K562 (cell line): Measurements from ENCODE around the gene EIPR1. TPM values are rescaled to one million over a fixed set of nuclear protein-coding genes. Genes with fewer than 3 reads are reported as not detected.

Experiments
- ATAC-seq: fragments of 200-7000 bp; cut with Tn5 transposase; 3 replicates; pipeline ENCODE4 v1.9.1; 2020; ENCODE audit warnings: moderate library complexity
- BruUV-seq: library from RNA; stranded (reverse); fragments of 400-500 nt; replicated peaks from 2 replicates; lab custom pipeline; 2021; lab: Mats Ljungman, UMichigan
- CTCF ChIA-PET: fragments of 300-600 bp; formaldehyde crosslinking; extraction: SDS; loops from one replicate; lab custom pipeline; 2021; ENCODE audit warnings: low intra/inter-chr PET ratio; lab: Yijun Ruan, JAX
- POLR2A ChIA-PET: fragments of 300-600, 350-650 bp; sonication (Branson Sonifier 250); formaldehyde crosslinking; extraction: SDS; loops from one replicate; lab custom pipeline; 2021; ENCODE audit warnings: antibody characterized with exemption, inconsistent platforms; lab: Yijun Ruan, JAX
- DNase-seq, 4 experiments: peaks; one replicate each; pipeline versions ENCODE4 v3.0.0 to v3.0.0-alpha.2; 2011 to 2018; ENCODE audit warnings: low spot score in 3 of 4, mixed read lengths in 3 of 4; ENCODE audit errors: extremely low read depth in 1 of 4
- FAIRE-seq: peaks from 2 replicates; lab custom pipeline; 2011; peaks lifted over from hg19 to GRCh38; lab: Jason Lieb, UNC
- H2AFZ ChIP-seq: 2 replicates; pipeline ENCODE4 v1.6.0; 2011; ENCODE audit warnings: low read depth, low read length, control low read depth, inconsistent platforms
- H3K27ac ChIP-seq: fragments of 200-600 bp; 3 replicates; pipeline ENCODE4 v1.8.0; 2011; ENCODE audit warnings: low read depth, mild to moderate bottlenecking, control low read depth, inconsistent platforms, low read length, moderate library complexity, mixed read lengths; ENCODE audit errors: extremely low read depth
- H3K27me3 ChIP-seq, 2 experiments: fragments of 300-600 bp in 1 of 2; 2 replicates in 1 of 2; 3 replicates in 1 of 2; pipeline versions ENCODE4 v1.6.0 to v1.8.0; 2011; ENCODE audit warnings: inconsistent platforms in 2 of 2, low read length in 2 of 2, mild to moderate bottlenecking in 1 of 2, mixed read lengths in 1 of 2, moderate library complexity in 1 of 2; ENCODE audit not compliant: control insufficient read depth in 2 of 2, insufficient read depth in 2 of 2
- H3K36me3 ChIP-seq: fragments of 300-600 bp; 3 replicates; pipeline ENCODE4 v1.8.0; 2011; ENCODE audit warnings: mild to moderate bottlenecking, low read length, inconsistent platforms; ENCODE audit not compliant: control insufficient read depth, insufficient read depth
- H3K4me1 ChIP-seq, 2 experiments: fragments of 200-600 bp in 1 of 2; replicated peaks in 1 of 2; 2 replicates in 1 of 2; 3 replicates in 1 of 2; pipeline versions ENCODE4 v1.5.1 to v1.8.0; 2011; ENCODE audit warnings: inconsistent platforms in 2 of 2, low read length in 2 of 2, mild to moderate bottlenecking in 1 of 2, mixed read lengths in 1 of 2, moderate library complexity in 1 of 2; ENCODE audit not compliant: control insufficient read depth in 2 of 2, insufficient read depth in 2 of 2
- H3K4me2 ChIP-seq: 2 replicates; pipeline ENCODE4 v1.6.1; 2011; ENCODE audit warnings: low read length, control low read depth, inconsistent platforms, mixed read lengths; ENCODE audit not compliant: insufficient read depth
- H3K4me3 ChIP-seq: fragments of 200-600 bp; sonication (generic), shearing (Covaris generic); 2 replicates; pipeline ENCODE4 v1.5.1; 2016; ENCODE audit warnings: control low read depth, inconsistent platforms
- H3K79me2 ChIP-seq: fragments of 200-600 bp; 3 replicates; pipeline ENCODE4 v1.8.0; 2011; ENCODE audit warnings: low read length, inconsistent platforms; ENCODE audit not compliant: control insufficient read depth, insufficient read depth
- H3K9ac ChIP-seq, 2 experiments: 2 replicates each; pipeline versions ENCODE4 v1.6.0 to v1.6.1; 2011; ENCODE audit warnings: low read depth in 2 of 2, low read length in 2 of 2, control low read depth in 1 of 2, inconsistent platforms in 1 of 2, mild to moderate bottlenecking in 1 of 2, mixed read lengths in 1 of 2; ENCODE audit not compliant: insufficient read depth in 1 of 2
- H3K9me1 ChIP-seq: one replicate; pipeline ENCODE4 v1.6.0; 2011; ENCODE audit warnings: inconsistent platforms, mild to moderate bottlenecking, low read length, moderate library complexity; ENCODE audit not compliant: control insufficient read depth, insufficient read depth
- H3K9me3 ChIP-seq: replicated peaks from 2 replicates; pipeline ENCODE4 v1.5.1; 2011; ENCODE audit warnings: low read depth, low read length, inconsistent platforms; ENCODE audit not compliant: control insufficient read depth, insufficient read depth
- H4K20me1 ChIP-seq: replicated peaks from 2 replicates; pipeline ENCODE4 v1.6.1; 2011; ENCODE audit warnings: low read length, inconsistent platforms, mixed read lengths; ENCODE audit not compliant: control insufficient read depth, insufficient read depth
- CXXC5 ChIP-seq: fragments of 250-450 bp; sonication (Bioruptor Pico); IDR thresholded peaks from 2 replicates; pipeline ENCODE4 v1.8.0; 2022; ENCODE audit warnings: inconsistent platforms, mild to moderate bottlenecking, moderate library complexity
- DIDO1 ChIP-seq: fragments of 450-650 bp; IDR thresholded peaks from 2 replicates; pipeline ENCODE4 v1.6.1; 2016; ENCODE audit warnings: low read depth, missing biosample characterization, missing genetic modification characterization
- ETV1 ChIP-seq: fragments of 450-650 bp; conservative IDR thresholded peaks from 2 replicates; pipeline ENCODE4 v1.6.1; 2016; ENCODE audit warnings: missing genetic modification characterization, control low read depth, low read depth, missing compliant biosample characterization
- HMG20A ChIP-seq: fragments of 450-650 bp; formaldehyde crosslinking; conservative IDR thresholded peaks from 2 replicates; pipeline ENCODE4 v1.4.0; 2020; ENCODE audit warnings: mild to moderate bottlenecking, mixed read lengths
- LEF1 ChIP-seq: fragments of 450-650 bp; IDR thresholded peaks from 2 replicates; pipeline ENCODE4 v1.6.1; 2016; ENCODE audit warnings: mild to moderate bottlenecking
- MXI1 ChIP-seq: IDR thresholded peaks from 2 replicates; pipeline ENCODE4 v1.6.1; 2011; ENCODE audit warnings: low read depth, mild to moderate bottlenecking, improper control_type of control experiment, low read length
- MYBL2 ChIP-seq, 2 experiments: fragments of 450-650 bp in 1 of 2; sonication (generic) in 1 of 2; formaldehyde crosslinking in 1 of 2; IDR thresholded peaks; 2 replicates each; pipeline versions ENCODE4 v1.6.1 to v1.8.1; 2017 to 2022; ENCODE audit warnings: borderline replicate concordance in 1 of 2, inconsistent platforms in 1 of 2, low read depth in 1 of 2, mild to moderate bottlenecking in 1 of 2, missing genetic modification reagents in 1 of 2, moderate library complexity in 1 of 2
- NCOA6 ChIP-seq: fragments of 450-650 bp; IDR thresholded peaks from 2 replicates; pipeline ENCODE4 v1.6.1; 2017; ENCODE audit warnings: mild to moderate bottlenecking
- NELFE ChIP-seq: IDR thresholded peaks from 2 replicates; pipeline ENCODE4 v1.6.1; 2011; ENCODE audit warnings: mild to moderate bottlenecking; ENCODE audit not compliant: insufficient read depth, insufficient read length
- SRF ChIP-seq, 2 experiments: fragments of 250-450, 450-650 bp in 1 of 2; sonication (Bioruptor Pico) in 1 of 2; sonication (generic) in 1 of 2; formaldehyde crosslinking; IDR thresholded peaks; 2 replicates each; pipeline versions ENCODE4 v1.5.0 to v1.5.1; 2020 to 2022; ENCODE audit warnings: mild to moderate bottlenecking in 1 of 2, missing genetic modification reagents in 1 of 2
- TAF7 ChIP-seq: fragments of 450-650 bp; IDR thresholded peaks from 2 replicates; pipeline ENCODE4 v1.6.1; 2016; ENCODE audit warnings: missing genetic modification characterization, missing compliant biosample characterization
- ZNF12 ChIP-seq: sonication (generic); formaldehyde crosslinking; IDR thresholded peaks from 2 replicates; pipeline ENCODE4 v1.4.0; 2020; ENCODE audit warnings: mild to moderate bottlenecking, missing genetic modification reagents
- WGBS: fragments of 100-300 bp; shearing (Covaris generic); methylation state at CpG from one replicate; pipeline ENCODE4 v1.1.6; 2016; ENCODE audit warnings: low coverage, mixed read lengths; ENCODE audit not compliant: insufficient coverage; ENCODE audit errors: missing lambda C conversion rate; 5-methylcytosine and 5-hydroxymethylcytosine counted together
- in situ Hi-C: fragments of 300-500 bp; cut with MboI; formaldehyde crosslinking; loops from 4 replicates; pipeline ENCODE4 v1.15.0; 2018; ENCODE audit warnings: inconsistent platforms, mixed read lengths
- intact Hi-C: fragments of 100-400 bp; cut with micrococcal nuclease; formaldehyde crosslinking; loops from 2 replicates; pipeline ENCODE4 v1.14.2; 2022
- polyA plus RNA-seq, 8 experiments: library from polyadenylated mRNA; depleted of rRNA in 4 of 8; stranded (reverse) in 5 of 8; unstranded in 3 of 8; fragments of >200 nt; fragmentation: Nextera tagmentation in 2 of 8; fragmentation: Illumina TruSeq in 1 of 8; extraction: Ambion mirVana in 2 of 8; extraction: Trizol in 1 of 8; gene quantifications; 2 replicates each; pipeline versions ENCODE4 v1.2.1 to v1.2.3, GENCODE V29; 2011 to 2014; ENCODE audit warnings: inconsistent platforms in 1 of 8, missing spikeins in 1 of 8
- total RNA-seq, 7 experiments: library from RNA; depleted of rRNA in 6 of 7; stranded (reverse); fragments of >200 nt in 6 of 7; fragmentation: Illumina TruSeq in 2 of 7; extraction: Trizol in 2 of 7; gene quantifications; 2 replicates each; pipeline versions ENCODE4 v1.2.1 to v1.2.3, GENCODE V29; 2011 to 2021; ENCODE audit warnings: low replicate concordance in 1 of 7
- TF ChIP-seq, protein P1 (sequence below), 2 experiments: fragments of 450-650 bp in 1 of 2; sonication (generic) in 1 of 2; formaldehyde crosslinking; conservative IDR thresholded peaks; 2 replicates each; pipeline versions ENCODE4 v1.4.0 to v1.8.1; 2020 to 2022; ENCODE audit warnings: mild to moderate bottlenecking in 1 of 2, missing genetic modification reagents in 1 of 2
- TF ChIP-seq, protein P2 (sequence below): fragments of 250-450 bp; sonication (Bioruptor Pico); IDR thresholded peaks from 2 replicates; pipeline ENCODE4 v1.8.0; 2022; ENCODE audit warnings: inconsistent platforms
- TF ChIP-seq, protein P3 (sequence below): sonication (generic); formaldehyde crosslinking; IDR thresholded peaks from 2 replicates; pipeline ENCODE4 v1.8.1; 2023; ENCODE audit warnings: mild to moderate bottlenecking, missing genetic modification reagents
- TF ChIP-seq, protein P4 (sequence below): fragments of 450-650 bp; conservative IDR thresholded peaks from 2 replicates; pipeline ENCODE4 v1.6.1; 2016; ENCODE audit warnings: missing genetic modification characterization, low read depth, mild to moderate bottlenecking, control low read depth, missing compliant biosample characterization

Gene EIPR1
- total and polyA plus RNA-seq, 9 of the 15 experiments (the other 6 are each of a cell fraction or from before 2014, with no cell fraction given) = 19.9 to 54.4 (median 35.9) TPM

DNA sequence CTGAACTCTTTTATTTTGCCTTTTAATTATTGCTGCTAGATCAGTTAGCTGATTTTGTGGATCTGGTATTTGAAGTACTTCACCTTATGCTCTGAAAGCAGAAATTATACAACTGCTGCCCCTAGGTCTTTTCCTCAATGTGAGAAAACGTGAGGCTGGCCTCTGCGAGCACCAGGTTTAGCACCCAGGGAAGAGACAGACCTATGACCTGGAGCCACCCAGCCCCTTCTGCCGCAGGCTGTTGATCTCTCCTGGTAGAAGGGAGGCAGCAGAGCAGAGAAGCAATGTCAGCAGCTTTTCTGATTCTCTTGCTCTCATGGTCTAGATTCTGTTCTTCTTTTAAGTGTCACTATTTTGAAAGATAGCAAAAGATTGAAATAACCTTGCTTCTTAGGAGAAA, 21.8 kb upstream of the EIPR1 start (continued):
- TF ChIP-seq TAF7 (no peak), NCOA6 (no peak), ZNF12 (CRISPR knock-in tag) (no peak), SRF (CRISPR knock-in tag; IDR thresholded peaks at IDR 0.05) (no peak)
- TF ChIP-seq, protein P1, sequence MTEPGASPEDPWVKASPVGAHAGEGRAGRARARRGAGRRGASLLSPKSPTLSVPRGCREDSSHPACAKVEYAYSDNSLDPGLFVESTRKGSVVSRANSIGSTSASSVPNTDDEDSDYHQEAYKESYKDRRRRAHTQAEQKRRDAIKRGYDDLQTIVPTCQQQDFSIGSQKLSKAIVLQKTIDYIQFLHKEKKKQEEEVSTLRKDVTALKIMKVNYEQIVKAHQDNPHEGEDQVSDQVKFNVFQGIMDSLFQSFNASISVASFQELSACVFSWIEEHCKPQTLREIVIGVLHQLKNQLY (CRISPR knock-in tag; conservative IDR thresholded peaks at IDR 0.05) = no peak

DNA sequence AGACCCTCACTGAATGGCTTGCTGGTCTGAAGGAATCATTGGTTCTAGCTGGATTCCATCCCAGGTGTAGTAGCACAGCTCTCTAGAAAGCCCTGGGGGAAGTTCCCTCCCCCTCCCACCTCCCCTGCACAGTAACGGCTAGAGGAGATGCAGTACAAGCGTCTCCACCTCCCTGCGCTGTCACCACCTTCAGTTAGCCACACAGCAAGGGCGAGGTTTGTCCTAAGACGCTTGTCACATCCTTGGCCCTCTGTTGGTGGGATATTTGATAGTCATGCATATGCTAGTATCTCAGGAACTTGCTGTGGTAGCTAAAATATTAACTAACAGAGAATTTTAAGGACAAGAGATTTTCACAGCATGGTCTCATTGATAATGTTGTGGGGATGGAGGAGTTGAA, 21.2 kb upstream of the EIPR1 start:
- peaks cover 59% of the 10 kb centered on the region; the same call in 2 of the 3 replicates for H3K36me3 ChIP-seq
- BruUV-seq = no TSS peak
- 79% methylated on average over 5 of the region's 5 CpGs for WGBS
- H3K9me1 ChIP-seq = no peaks in the 10 kb centered on the region
- no peak for DNase-seq
- TF ChIP-seq LEF1 (no peak), MXI1 (no peak), NELFE (no peak), DIDO1 (tag) (no peak), CXXC5 (CRISPR knock-in tag) (no peak), MYBL2 (IDR thresholded peaks at IDR 0.05; ENCODE audit: low read depth) (no peak), MYBL2 (CRISPR knock-in tag; IDR thresholded peaks at IDR 0.05; ENCODE audit: borderline replicate concordance) (no peak), ETV1 (tag) (no peak), HMG20A (CRISPR knock-in tag) (no peak)
- TF ChIP-seq, protein P2, sequence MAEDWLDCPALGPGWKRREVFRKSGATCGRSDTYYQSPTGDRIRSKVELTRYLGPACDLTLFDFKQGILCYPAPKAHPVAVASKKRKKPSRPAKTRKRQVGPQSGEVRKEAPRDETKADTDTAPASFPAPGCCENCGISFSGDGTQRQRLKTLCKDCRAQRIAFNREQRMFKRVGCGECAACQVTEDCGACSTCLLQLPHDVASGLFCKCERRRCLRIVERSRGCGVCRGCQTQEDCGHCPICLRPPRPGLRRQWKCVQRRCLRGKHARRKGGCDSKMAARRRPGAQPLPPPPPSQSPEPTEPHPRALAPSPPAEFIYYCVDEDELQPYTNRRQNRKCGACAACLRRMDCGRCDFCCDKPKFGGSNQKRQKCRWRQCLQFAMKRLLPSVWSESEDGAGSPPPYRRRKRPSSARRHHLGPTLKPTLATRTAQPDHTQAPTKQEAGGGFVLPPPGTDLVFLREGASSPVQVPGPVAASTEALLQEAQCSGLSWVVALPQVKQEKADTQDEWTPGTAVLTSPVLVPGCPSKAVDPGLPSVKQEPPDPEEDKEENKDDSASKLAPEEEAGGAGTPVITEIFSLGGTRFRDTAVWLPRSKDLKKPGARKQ (CRISPR knock-in tag) = no peak
- TF ChIP-seq, protein P3, sequence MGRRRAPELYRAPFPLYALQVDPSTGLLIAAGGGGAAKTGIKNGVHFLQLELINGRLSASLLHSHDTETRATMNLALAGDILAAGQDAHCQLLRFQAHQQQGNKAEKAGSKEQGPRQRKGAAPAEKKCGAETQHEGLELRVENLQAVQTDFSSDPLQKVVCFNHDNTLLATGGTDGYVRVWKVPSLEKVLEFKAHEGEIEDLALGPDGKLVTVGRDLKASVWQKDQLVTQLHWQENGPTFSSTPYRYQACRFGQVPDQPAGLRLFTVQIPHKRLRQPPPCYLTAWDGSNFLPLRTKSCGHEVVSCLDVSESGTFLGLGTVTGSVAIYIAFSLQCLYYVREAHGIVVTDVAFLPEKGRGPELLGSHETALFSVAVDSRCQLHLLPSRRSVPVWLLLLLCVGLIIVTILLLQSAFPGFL (CRISPR knock-in tag) = no peak
- TF ChIP-seq, protein P4, sequence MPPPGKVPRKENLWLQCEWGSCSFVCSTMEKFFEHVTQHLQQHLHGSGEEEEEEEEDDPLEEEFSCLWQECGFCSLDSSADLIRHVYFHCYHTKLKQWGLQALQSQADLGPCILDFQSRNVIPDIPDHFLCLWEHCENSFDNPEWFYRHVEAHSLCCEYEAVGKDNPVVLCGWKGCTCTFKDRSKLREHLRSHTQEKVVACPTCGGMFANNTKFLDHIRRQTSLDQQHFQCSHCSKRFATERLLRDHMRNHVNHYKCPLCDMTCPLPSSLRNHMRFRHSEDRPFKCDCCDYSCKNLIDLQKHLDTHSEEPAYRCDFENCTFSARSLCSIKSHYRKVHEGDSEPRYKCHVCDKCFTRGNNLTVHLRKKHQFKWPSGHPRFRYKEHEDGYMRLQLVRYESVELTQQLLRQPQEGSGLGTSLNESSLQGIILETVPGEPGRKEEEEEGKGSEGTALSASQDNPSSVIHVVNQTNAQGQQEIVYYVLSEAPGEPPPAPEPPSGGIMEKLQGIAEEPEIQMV (tag) = no peak
- no peak overlapping the region for H3K9ac ChIP-seq
- intact Hi-C loops (no loop called here), in situ Hi-C loops (no loop called here)
- peak; percentile 33; the same call in 1 of the 3 replicates for ATAC-seq
- H3K9me3 ChIP-seq = peaks cover 6% of the 10 kb centered on the region
- FAIRE-seq = no peak
- H2AFZ ChIP-seq = no peak overlapping the region
- H3K4me3 ChIP-seq = no peak overlapping the region
- no peak overlapping the region for H3K4me2 ChIP-seq
- H3K27me3 ChIP-seq = no peaks in the 10 kb centered on the region
- ChIA-PET CTCF (no interaction called here), POLR2A (interaction anchor here (2.2 kb wide), 1 partner anchor 12 kb away, joined by 9 read pairs; no protein-coding TSS in a partner anchor)
- H3K27ac ChIP-seq = no peak overlapping the region
- peaks cover 0 to under 1% of the 10 kb centered on the region in 2 experiments; a peak in 1 of 5 replicates for H3K4me1 ChIP-seq
- no peaks in the 10 kb centered on the region for H4K20me1 ChIP-seq
- peaks cover 21% of the 10 kb centered on the region; the same call in 1 of the 3 replicates for H3K79me2 ChIP-seq
